A673 (cell line): ENCODE measurements around the gene SYTL1. TPM values are rescaled to one million over a fixed set of nuclear protein-coding genes. Genes with fewer than 3 reads are reported as not detected.

Experiments used
- BruUV-seq: library from RNA; stranded (reverse); fragments of 400-500 nt; replicated peaks from 2 replicates; lab custom pipeline; 2021; lab: Mats Ljungman, UMichigan
- CTCF ChIA-PET: fragments of 300-600 bp; sonication (Branson Sonifier 250); formaldehyde crosslinking; loops from one replicate; lab custom pipeline; 2022; ENCODE audit warnings: antibody characterized with exemption; lab: Charles Lee
- POLR2A ChIA-PET: fragments of 300-600 bp; sonication (Branson Sonifier 250); formaldehyde crosslinking; loops from one replicate; lab custom pipeline; 2022; ENCODE audit warnings: antibody characterized with exemption; ENCODE audit not compliant: low non-redundant PET; lab: Charles Lee
- DNase-seq: peaks from one replicate; pipeline ENCODE4 v3.0.0-alpha.2; 2015; ENCODE audit warnings: low spot score
- H3K27ac ChIP-seq: fragments of 200-600 bp; sonication (generic); 2 replicates; pipeline ENCODE4 v1.5.1; 2016; ENCODE audit warnings: mixed run types, low read depth, mild to moderate bottlenecking, mixed read lengths, antibody characterized with exemption, low read length; ENCODE audit not compliant: poor library complexity, severe bottlenecking
- H3K27me3 ChIP-seq: fragments of 200-600 bp; sonication (generic); replicated peaks from 2 replicates; pipeline ENCODE4 v1.6.1; 2017; ENCODE audit warnings: mixed run types, low read depth, mild to moderate bottlenecking, mixed read lengths, antibody characterized with exemption, low read length; ENCODE audit not compliant: insufficient read depth, poor library complexity
- H3K36me3 ChIP-seq: fragments of 200-600 bp; sonication (generic); 2 replicates; pipeline ENCODE4 v1.6.1; 2016; ENCODE audit warnings: mixed run types, mild to moderate bottlenecking, mixed read lengths, antibody characterized with exemption, low read length; ENCODE audit not compliant: insufficient read depth, poor library complexity, severe bottlenecking
- H3K4me1 ChIP-seq: fragments of 200-600 bp; sonication (generic); 2 replicates; pipeline ENCODE4 v1.6.1; 2017; ENCODE audit warnings: mixed run types, mild to moderate bottlenecking, mixed read lengths, antibody characterized with exemption, low read length; ENCODE audit not compliant: insufficient read depth, poor library complexity, severe bottlenecking
- H3K4me3 ChIP-seq: fragments of 200-600 bp; sonication (generic); 2 replicates; pipeline ENCODE4 v1.5.1; 2016; ENCODE audit warnings: low read depth, mixed run types, mild to moderate bottlenecking, mixed read lengths, low read length; ENCODE audit not compliant: poor library complexity, severe bottlenecking
- H3K9me3 ChIP-seq: fragments of 200-600 bp; sonication (generic); 2 replicates; pipeline ENCODE4 v1.6.1; 2016; ENCODE audit warnings: mixed run types, low read depth, mild to moderate bottlenecking, mixed read lengths, antibody characterized with exemption, low read length; ENCODE audit not compliant: poor library complexity, severe bottlenecking
- EZH2 ChIP-seq: fragments of 200-600 bp; sonication (generic); IDR thresholded peaks from 2 replicates; pipeline ENCODE4 v1.6.1; 2017; ENCODE audit warnings: borderline replicate concordance, low read depth, mild to moderate bottlenecking, mixed read lengths, antibody characterized with exemption, low read length; ENCODE audit not compliant: poor library complexity, severe bottlenecking
- intact Hi-C: fragments of 100-400 bp; cut with micrococcal nuclease; formaldehyde crosslinking; loops from one replicate; pipeline ENCODE4 v1.10.0; 2022; ENCODE audit not compliant: unreplicated experiment
- total RNA-seq: library from RNA; stranded (reverse); gene quantifications from 2 replicates; pipeline ENCODE4 v1.2.3, GENCODE V29; 2021
- TF ChIP-seq, protein P1 (sequence below): fragments of 300-800, 200-600 bp; sonication (generic); conservative IDR thresholded peaks from 2 replicates; pipeline ENCODE4 v1.5.1; 2017; ENCODE audit warnings: low read depth, mild to moderate bottlenecking, antibody characterized with exemption, low read length, moderate library complexity, mixed read lengths

Gene SYTL1
- total RNA-seq, 1 experiment from 2014 or later: 2.1 TPM

DNA sequence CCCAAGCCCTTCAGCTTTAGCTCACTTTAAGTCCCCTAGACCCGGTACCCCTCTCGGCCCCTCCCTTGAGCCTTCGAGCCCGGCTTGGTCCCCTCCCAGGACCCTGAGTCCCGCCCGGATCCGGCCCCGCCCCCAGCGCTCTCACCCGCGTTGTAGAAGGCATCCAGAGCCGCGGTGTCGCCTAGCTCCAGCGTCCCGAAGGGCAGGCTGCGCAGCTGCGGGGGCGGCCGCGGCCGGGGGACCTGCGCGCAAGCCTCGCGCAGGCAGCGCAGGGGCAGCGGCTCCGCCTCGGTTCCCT lies 24.2 kb downstream of the SYTL1 start:
- CTCF ChIA-PET: interaction anchor here (0.5 to 1.7 kb wide), 9 partner anchors 8 to 1371 kb away, joined by 3 to 11 read pairs (median 4); partner anchors contain the start of gene YTHDF2
- Histone ChIP-seq H3K27me3 (no peaks in the 10 kb centered on the region), H3K27ac (peak overlapping the region; percentile 8), H3K9me3 (no peaks in the 10 kb centered on the region), H3K36me3 (no peaks in the 10 kb centered on the region), H3K4me1 (peaks cover 10% of the 10 kb centered on the region), H3K4me3 (peak overlapping the region; percentile 59)
- DNase-seq: peak; percentile 88
- no TSS peak for BruUV-seq
- no peak for TF ChIP-seq EZH2
- TF ChIP-seq, protein P1, sequence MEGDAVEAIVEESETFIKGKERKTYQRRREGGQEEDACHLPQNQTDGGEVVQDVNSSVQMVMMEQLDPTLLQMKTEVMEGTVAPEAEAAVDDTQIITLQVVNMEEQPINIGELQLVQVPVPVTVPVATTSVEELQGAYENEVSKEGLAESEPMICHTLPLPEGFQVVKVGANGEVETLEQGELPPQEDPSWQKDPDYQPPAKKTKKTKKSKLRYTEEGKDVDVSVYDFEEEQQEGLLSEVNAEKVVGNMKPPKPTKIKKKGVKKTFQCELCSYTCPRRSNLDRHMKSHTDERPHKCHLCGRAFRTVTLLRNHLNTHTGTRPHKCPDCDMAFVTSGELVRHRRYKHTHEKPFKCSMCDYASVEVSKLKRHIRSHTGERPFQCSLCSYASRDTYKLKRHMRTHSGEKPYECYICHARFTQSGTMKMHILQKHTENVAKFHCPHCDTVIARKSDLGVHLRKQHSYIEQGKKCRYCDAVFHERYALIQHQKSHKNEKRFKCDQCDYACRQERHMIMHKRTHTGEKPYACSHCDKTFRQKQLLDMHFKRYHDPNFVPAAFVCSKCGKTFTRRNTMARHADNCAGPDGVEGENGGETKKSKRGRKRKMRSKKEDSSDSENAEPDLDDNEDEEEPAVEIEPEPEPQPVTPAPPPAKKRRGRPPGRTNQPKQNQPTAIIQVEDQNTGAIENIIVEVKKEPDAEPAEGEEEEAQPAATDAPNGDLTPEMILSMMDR: no peak
- intact Hi-C loops: no loop called here
- POLR2A ChIA-PET: no interaction called here

DNA sequence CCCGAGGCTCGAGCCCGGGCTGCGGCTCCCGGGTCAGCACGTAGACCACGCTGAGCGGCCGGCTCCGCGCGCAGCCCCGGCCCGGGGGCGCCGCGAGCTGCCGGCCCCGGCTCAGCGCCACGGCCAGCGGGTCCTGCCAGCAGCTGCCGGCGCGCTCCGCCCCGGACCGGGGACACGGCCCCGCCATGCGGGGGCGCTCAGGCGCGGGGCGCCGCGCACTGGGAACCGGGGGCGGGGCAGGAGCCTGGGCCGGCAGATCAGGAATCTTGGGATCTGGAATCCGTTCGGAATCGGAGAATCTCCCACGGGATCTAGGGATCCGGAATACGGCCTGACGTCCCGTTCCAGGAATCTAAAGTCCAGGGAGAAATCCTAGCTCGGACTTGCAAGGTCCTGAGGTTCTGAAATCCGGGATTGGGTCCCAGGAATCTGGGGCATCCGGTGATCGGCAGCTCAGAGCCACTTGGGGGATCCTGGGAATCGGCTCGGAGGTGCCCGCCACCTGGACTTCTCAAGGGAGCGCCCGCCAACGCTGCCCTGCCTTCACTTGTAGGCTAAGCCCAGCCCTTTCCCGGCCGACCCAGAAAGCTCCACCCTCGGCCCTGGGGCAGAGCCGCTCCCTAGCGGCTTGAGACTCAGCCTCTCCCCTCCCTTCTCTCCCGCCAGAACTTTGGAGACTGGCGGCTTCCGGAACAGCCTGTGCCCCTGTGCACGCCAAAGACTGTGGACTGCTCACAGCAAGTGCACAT lies 24.8 kb downstream of the SYTL1 start, which contains the start of gene MAP3K6:
MAP3K6 (minus strand) TSS at position 551 of the 749 bp plus-strand sequence; CDS start at position 187, 364 bp downstream.
- H3K4me1 ChIP-seq: peaks cover 10% of the 10 kb centered on the region
- DNase-seq: peak; percentile 84
- POLR2A ChIA-PET: no interaction called here
- BruUV-seq: no TSS peak
- H3K9me3 ChIP-seq: no peaks in the 10 kb centered on the region
- no peaks in the 10 kb centered on the region for H3K36me3 ChIP-seq
- intact Hi-C loops: no loop called here
- H3K27ac ChIP-seq: peak within 1 kb of the TSS; percentile 8
- TF ChIP-seq EZH2: no peak
- TF ChIP-seq, protein P1: peak; percentile 39
- peak within 1 kb of the TSS; percentile 59 for H3K4me3 ChIP-seq
- H3K27me3 ChIP-seq: no peaks in the 10 kb centered on the region
- CTCF ChIA-PET: interaction anchor here (0.5 to 1.7 kb wide), 4 partner anchors 9 to 1370 kb away, joined by 3 to 6 read pairs (median 4); partner anchors contain the start of gene YTHDF2

GRCh38 chr1:27367160-27367650 lies 25.4 kb downstream of the SYTL1 start:
- ChIA-PET CTCF (no interaction called here), POLR2A (no interaction called here)
- Histone ChIP-seq H3K4me3 (peak overlapping the region; percentile 59), H3K4me1 (peaks cover 10% of the 10 kb centered on the region), H3K36me3 (no peaks in the 10 kb centered on the region), H3K27me3 (no peaks in the 10 kb centered on the region), H3K27ac (no peak overlapping the region), H3K9me3 (no peaks in the 10 kb centered on the region)
- BruUV-seq: no TSS peak
- TF ChIP-seq EZH2: no peak
- TF ChIP-seq, protein P1: no peak
- intact Hi-C loops: no loop called here
- no peak for DNase-seq
